Nephron (organoid): ENCODE measurements around the gene DUSP19.

Experiments
- H3K27ac Mint-ChIP-seq, 3 experiments: 2 replicates each; pipeline ENCODE4 v1.8.0; 2020; ENCODE audit warnings: mixed read lengths in 3 of 3, mild to moderate bottlenecking in 2 of 3, moderate library complexity in 1 of 3
- H3K27me3 Mint-ChIP-seq: 2 replicates; pipeline ENCODE4 v1.8.0; 2021; ENCODE audit warnings: low read depth, mild to moderate bottlenecking, moderate library complexity, mixed read lengths
- H3K36me3 Mint-ChIP-seq: 2 replicates; pipeline ENCODE4 v1.8.0; 2020; ENCODE audit warnings: low read depth, mixed read lengths
- H3K4me1 Mint-ChIP-seq: 2 replicates; pipeline ENCODE4 v1.8.0; 2020; ENCODE audit warnings: mixed read lengths
- H3K4me3 Mint-ChIP-seq, 3 experiments: 2 replicates each; pipeline ENCODE4 v1.8.0; 2020; ENCODE audit warnings: mild to moderate bottlenecking in 3 of 3, mixed read lengths in 3 of 3, moderate library complexity in 2 of 3
- H3K9me3 Mint-ChIP-seq: 2 replicates; pipeline ENCODE4 v1.8.0; 2020; ENCODE audit warnings: mixed read lengths
- CTCF ChIP-seq, 3 experiments: fragments of 200-600 bp; sonication (generic); IDR thresholded peaks; one replicate each; pipeline ENCODE4 v1.5.0; 2021; ENCODE audit warnings: antibody characterized with exemption in 3 of 3; ENCODE audit not compliant: unreplicated experiment in 3 of 3

The DUSP19 gene

GRCh38 chr2:183113630-183114029, 35.1 kb downstream of the DUSP19 start:
- H3K27ac Mint-ChIP-seq: no peak overlapping the region
- TF ChIP-seq CTCF (IDR thresholded peaks at IDR 0.05; ENCODE audit: unreplicated experiment in 3 of 3): no peak
- H3K9me3 Mint-ChIP-seq: no peaks in the 10 kb centered on the region

GRCh38 chr2:183117226-183117625, 38.7 kb downstream of the DUSP19 start:
- no peaks in the 10 kb centered on the region for H3K4me1 Mint-ChIP-seq
- no peak overlapping the region for H3K27ac Mint-ChIP-seq
- no peak for TF ChIP-seq CTCF (IDR thresholded peaks at IDR 0.05; ENCODE audit: unreplicated experiment in 3 of 3)
- H3K27me3 Mint-ChIP-seq: no peaks in the 10 kb centered on the region
- no peak overlapping the region for H3K4me3 Mint-ChIP-seq
- H3K36me3 Mint-ChIP-seq: no peaks in the 10 kb centered on the region
- H3K9me3 Mint-ChIP-seq: no peaks in the 10 kb centered on the region

More at GRCh38 chr2:183113630-183114029, 35.1 kb downstream of the DUSP19 start:
- no peaks in the 10 kb centered on the region for H3K27me3 Mint-ChIP-seq
- no peaks in the 10 kb centered on the region for H3K4me1 Mint-ChIP-seq
- H3K36me3 Mint-ChIP-seq: no peaks in the 10 kb centered on the region
- no peak overlapping the region for H3K4me3 Mint-ChIP-seq

GRCh38 chr2:183123117-183123958, 44.8 kb downstream of the DUSP19 start:
- TF ChIP-seq CTCF (IDR thresholded peaks at IDR 0.05; ENCODE audit: unreplicated experiment in 3 of 3): no peak
- Mint-ChIP-seq H3K9me3 (no peaks in the 10 kb centered on the region), H3K36me3 (no peaks in the 10 kb centered on the region), H3K4me3 (peak overlapping the region; percentile 98 to 99 (median 98)), H3K27ac (peak overlapping the region; percentile 95 to 98 (median 97)), H3K27me3 (no peaks in the 10 kb centered on the region), H3K4me1 (peaks cover 16% of the 10 kb centered on the region)

- TF ChIP-seq CTCF (IDR thresholded peaks at IDR 0.05; ENCODE audit: unreplicated experiment in 3 of 3): no peak
- Mint-ChIP-seq H3K4me1 (peaks cover 16% of the 10 kb centered on the region), H3K27me3 (no peaks in the 10 kb centered on the region), H3K9me3 (no peaks in the 10 kb centered on the region), H3K27ac (peak overlapping the region; percentile 95 to 98 (median 97)), H3K36me3 (no peaks in the 10 kb centered on the region), H3K4me3 (peak overlapping the region; percentile 98 to 99 (median 98))
Measured at GRCh38 chr2:183123959-183124221, 45.3 kb downstream of the DUSP19 start.

GRCh38 chr2:183124222-183124956, 45.8 kb downstream of the DUSP19 start, which contains the start of gene NUP35:
TSS of gene NUP35 (plus strand) at chr2:183124443. CDS start at chr2:183124458, 15 bp downstream.
- H3K9me3 Mint-ChIP-seq: no peaks in the 10 kb centered on the region
- no peak for TF ChIP-seq CTCF (IDR thresholded peaks at IDR 0.05; ENCODE audit: unreplicated experiment in 3 of 3)
- H3K27ac Mint-ChIP-seq: peak within 1 kb of the TSS; percentile 95 to 98 (median 97)
- H3K4me3 Mint-ChIP-seq: peak within 1 kb of the TSS; percentile 98 to 99 (median 98)
- peaks cover 16% of the 10 kb centered on the region for H3K4me1 Mint-ChIP-seq
- no peaks in the 10 kb centered on the region for H3K36me3 Mint-ChIP-seq
- H3K27me3 Mint-ChIP-seq: no peaks in the 10 kb centered on the region
